PFSK-1 (cell line): ENCODE data around the gene ENOX2.

Experiments used
- POLR2AphosphoS5 ChIP-seq: IDR thresholded peaks from 2 replicates; pipeline ENCODE4 v1.6.1; 2012; ENCODE audit warnings: low read depth, mild to moderate bottlenecking, control low read depth, low read length, moderate library complexity
- REST ChIP-seq, 2 experiments: IDR thresholded peaks; 2 replicates each; pipeline versions ENCODE4 v1.6.1 to v1.8.0; 2011 to 2012; ENCODE audit warnings: low read depth in 2 of 2, low read length in 2 of 2, control low read depth in 1 of 2, inconsistent platforms in 1 of 2, mild to moderate bottlenecking in 1 of 2, moderate library complexity in 1 of 2; ENCODE audit not compliant: insufficient read depth in 1 of 2

- TF ChIP-seq REST (IDR thresholded peaks at IDR 0.05; ENCODE audit: insufficient read depth in 1 of 2, low read depth in 2 of 2, low read length in 2 of 2) (no peak), POLR2AphosphoS5 (no peak)
Measured at GRCh38 chrX:130593911-130594310, 309.1 kb downstream of the ENOX2 start.
